Right lobe of liver (tissue), 4 donors: ENCODE data around the gene CNGA1.

Experiments used
- CTCF ChIP-seq, 4 donors: fragments of 200-600 bp in 3 of 4; fragments of 450-650 bp in 1 of 4; IDR thresholded peaks; one replicate each; pipeline versions ENCODE4 v1.5.1 to v1.8.0; 2016 to 2022; ENCODE audit warnings: antibody characterized with exemption in 4 of 4, mild to moderate bottlenecking in 2 of 4
- POLR2A ChIP-seq: fragments of 450-650 bp; IDR thresholded peaks from one replicate; pipeline ENCODE4 v1.6.1; 2017; ENCODE audit warnings: antibody characterized with exemption, mild to moderate bottlenecking
- donor health status: DM: no; HTN: no; CAD: no.
- donor health status: DM: no; HTN: no; CAD: no.
- donor health status: DM: no; HTN: yes; CAD: no.

DNA sequence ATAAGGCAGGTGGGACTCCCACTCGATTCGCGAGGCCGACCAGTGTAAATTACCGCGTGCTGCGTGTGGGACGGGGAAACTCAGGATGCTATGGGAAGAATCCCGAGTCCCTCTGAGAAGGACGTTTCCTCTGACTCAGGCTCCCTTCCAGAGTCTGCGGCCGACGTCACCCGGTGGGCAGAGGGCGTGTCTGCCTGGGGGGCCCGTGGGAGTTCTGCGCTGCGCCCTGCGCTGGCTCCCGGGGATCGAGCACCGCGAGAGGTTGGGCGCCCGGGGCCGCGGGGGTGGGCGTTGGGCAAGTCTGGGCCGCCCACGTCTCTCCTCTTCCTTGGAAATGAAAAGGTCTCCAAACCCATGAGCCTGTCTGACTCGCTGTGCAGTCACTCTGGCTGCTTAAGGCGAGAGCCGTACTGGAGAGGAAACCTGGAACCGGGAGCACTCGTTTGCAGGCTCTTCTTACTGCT is 659 bp upstream of the CNGA1 start:
- TF ChIP-seq CTCF (IDR thresholded peaks at IDR 0.05) (no peak), POLR2A (no peak)
